ENCODE results near the gene LPP.

- TF ChIP-seq POLR2A (IDR thresholded peaks at IDR 0.05) (no peak), CTCF (IDR thresholded peaks at IDR 0.05) (no peak), EP300 (IDR thresholded peaks at IDR 0.05; ENCODE audit: low read depth) (no peak)
Measured at GRCh38 chr3:188154809-188155574, 1.0 kb downstream of the LPP start.
